IMR-90 (cell line): ENCODE measurements around the gene GSN. TPM values are rescaled to one million over a fixed set of nuclear protein-coding genes. Genes with fewer than 3 reads are reported as not detected.

ENCODE experiments used
- ATAC-seq: fragments of 200-7000 bp; cut with Tn5 transposase; 2 replicates; pipeline ENCODE4 v1.9.1; 2020; ENCODE audit warnings: low read depth, mild to moderate bottlenecking, moderate library complexity
- BruUV-seq: library from RNA; stranded (reverse); fragments of 400-500 nt; replicated peaks from 2 replicates; lab custom pipeline; 2021; lab: Mats Ljungman, UMichigan
- CTCF ChIA-PET: fragments of 300-600 bp; formaldehyde crosslinking; extraction: SDS; loops from one replicate; lab custom pipeline; 2021; ENCODE audit warnings: antibody characterized with exemption; lab: Yijun Ruan, JAX
- POLR2A ChIA-PET: fragments of 300-600 bp; sonication (Branson Sonifier 250); formaldehyde crosslinking; loops from one replicate; lab custom pipeline; 2022; ENCODE audit warnings: antibody characterized with exemption; ENCODE audit not compliant: unreplicated experiment; lab: Charles Lee
- DNase-seq: peaks from one replicate; pipeline ENCODE4 v3.0.0; 2013
- H2AFZ ChIP-seq: replicated peaks from 2 replicates; pipeline ENCODE3; 2013; ENCODE audit warnings: low read length, mild to moderate bottlenecking; ENCODE audit not compliant: poor library complexity
- H2AK5ac ChIP-seq: 2 replicates; pipeline ENCODE4 v1.6.1; 2013; ENCODE audit warnings: low read depth, low read length, inconsistent platforms
- H2AK9ac ChIP-seq: replicated peaks from 2 replicates; pipeline ENCODE3; 2013; ENCODE audit warnings: mild to moderate bottlenecking, low read depth, low read length, moderate library complexity; ENCODE audit not compliant: poor library complexity
- H2BK120ac ChIP-seq: 2 replicates; pipeline ENCODE4 v1.6.1; 2013; ENCODE audit warnings: low read depth, low read length, inconsistent platforms
- H2BK15ac ChIP-seq: 3 replicates; pipeline ENCODE4 v1.6.1; 2013; ENCODE audit warnings: low read depth, low read length, inconsistent platforms
- H2BK20ac ChIP-seq: 2 replicates; pipeline ENCODE4 v1.6.1; 2013; ENCODE audit warnings: low read depth, mild to moderate bottlenecking, inconsistent platforms, low read length, moderate library complexity
- H2BK5ac ChIP-seq: 2 replicates; pipeline ENCODE4 v1.6.1; 2013; ENCODE audit warnings: mild to moderate bottlenecking, low read depth, low read length, inconsistent platforms; ENCODE audit not compliant: poor library complexity, severe bottlenecking
- H3K14ac ChIP-seq: replicated peaks from 2 replicates; pipeline ENCODE4 v1.6.1; 2013; ENCODE audit warnings: low read depth, low read length, inconsistent platforms
- H3K18ac ChIP-seq: 2 replicates; pipeline ENCODE4 v1.6.1; 2013; ENCODE audit warnings: low read depth, low read length, control low read depth
- H3K23ac ChIP-seq: 2 replicates; pipeline ENCODE4 v1.6.1; 2013; ENCODE audit warnings: low read depth, low read length, inconsistent platforms
- H3K27ac ChIP-seq: 2 replicates; pipeline ENCODE4 v1.5.1; 2013; ENCODE audit warnings: mild to moderate bottlenecking, control low read depth, low read length; ENCODE audit not compliant: insufficient read depth
- H3K27me3 ChIP-seq: 2 replicates; pipeline ENCODE4 v1.6.1; 2013; ENCODE audit warnings: low read length; ENCODE audit not compliant: control insufficient read depth, insufficient read depth
- H3K36me3 ChIP-seq: 2 replicates; pipeline ENCODE4 v1.6.1; 2013; ENCODE audit warnings: low read length, mixed read lengths; ENCODE audit not compliant: control insufficient read depth, insufficient read depth
- H3K4ac ChIP-seq: 2 replicates; pipeline ENCODE4 v1.6.1; 2013; ENCODE audit warnings: low read depth, low read length, inconsistent platforms
- H3K4me1 ChIP-seq: 2 replicates; pipeline ENCODE4 v1.6.1; 2013; ENCODE audit warnings: low read length, mixed read lengths; ENCODE audit not compliant: control insufficient read depth, insufficient read depth
- H3K4me2 ChIP-seq: 2 replicates; pipeline ENCODE4 v1.6.1; 2013; ENCODE audit warnings: low read depth, mild to moderate bottlenecking, control low read depth, low read length, moderate library complexity
- H3K4me3 ChIP-seq: 2 replicates; pipeline ENCODE4 v1.5.1; 2013; ENCODE audit warnings: low read depth, mild to moderate bottlenecking, control low read depth, low read length, moderate library complexity; ENCODE audit not compliant: insufficient read depth
- H3K56ac ChIP-seq: 2 replicates; pipeline ENCODE4 v1.6.1; 2013; ENCODE audit warnings: low read length, inconsistent platforms; ENCODE audit not compliant: insufficient read depth; ENCODE audit errors: extremely low read depth
- H3K79me1 ChIP-seq, 2 experiments: 2 replicates each; pipeline ENCODE4 v1.6.1; 2013; ENCODE audit warnings: low read length in 2 of 2, inconsistent platforms in 1 of 2, low read depth in 1 of 2
- H3K9ac ChIP-seq: 2 replicates; pipeline ENCODE4 v1.6.1; 2013; ENCODE audit warnings: low read depth, low read length, control low read depth
- H3K9me1 ChIP-seq: 2 replicates; pipeline ENCODE4 v1.6.1; 2013; ENCODE audit warnings: low read length, inconsistent platforms; ENCODE audit not compliant: insufficient read depth
- H3K9me3 ChIP-seq: 2 replicates; pipeline ENCODE4 v1.6.1; 2013; ENCODE audit warnings: low read length; ENCODE audit not compliant: control insufficient read depth, insufficient read depth
- H4K20me1 ChIP-seq: 2 replicates; pipeline ENCODE4 v1.6.1; 2013; ENCODE audit warnings: low read length, inconsistent platforms; ENCODE audit not compliant: insufficient read depth
- H4K5ac ChIP-seq: 2 replicates; pipeline ENCODE4 v1.6.1; 2013; ENCODE audit warnings: mild to moderate bottlenecking, low read depth, low read length, control low read depth
- H4K8ac ChIP-seq, 2 experiments: 2 replicates each; pipeline ENCODE4 v1.6.1; 2013; ENCODE audit warnings: low read depth in 2 of 2, low read length in 2 of 2, control low read depth in 1 of 2, inconsistent platforms in 1 of 2
- H4K91ac ChIP-seq: 2 replicates; pipeline ENCODE4 v1.6.1; 2013; ENCODE audit warnings: low read depth, low read length, inconsistent platforms; ENCODE audit not compliant: insufficient read depth
- CEBPB ChIP-seq: IDR thresholded peaks from 2 replicates; pipeline ENCODE4 v1.6.1; 2012; ENCODE audit warnings: low read depth, low read length, improper control_type of control experiment
- FOS ChIP-seq: fragments of 150-350 bp; IDR thresholded peaks from 2 replicates; pipeline ENCODE4 v1.6.1; 2016; ENCODE audit warnings: low read depth, low read length
- MAFK ChIP-seq: IDR thresholded peaks from 2 replicates; pipeline ENCODE4 v1.6.1; 2012; ENCODE audit warnings: low read depth, low read length, improper control_type of control experiment
- POLR2A ChIP-seq: IDR thresholded peaks from 2 replicates; pipeline ENCODE4 v1.6.1; 2012; ENCODE audit warnings: mild to moderate bottlenecking, low read depth, low read length
- RAD21 ChIP-seq: IDR thresholded peaks from 2 replicates; pipeline ENCODE4 v1.6.1; 2012; ENCODE audit warnings: low read length, improper control_type of control experiment
- WGBS, 2 experiments: methylation state at CpG; one replicate each; pipeline versions ENCODE4 v1.1.5 to v1.1.7; 2013; ENCODE audit warnings: missing lambda C conversion rate in 2 of 2; ENCODE audit not compliant: insufficient read length in 1 of 2; ENCODE audit errors: extremely low coverage in 2 of 2; 5-methylcytosine and 5-hydroxymethylcytosine counted together
- dilution Hi-C: fragments of 300-500 bp; cut with HindIII; formaldehyde crosslinking; loops from one replicate; pipeline ENCODE4 v1.14.3; 2018; ENCODE audit warnings: low sequenced_read_pairs; ENCODE audit not compliant: unreplicated experiment
- in situ Hi-C: fragments of 300-500 bp; cut with MboI; formaldehyde crosslinking; loops from 3 replicates; pipeline ENCODE4 v1.14.3; 2019; ENCODE audit warnings: low sequenced_read_pairs, inconsistent platforms, mixed read lengths
- intact Hi-C: fragments of 100-400 bp; cut with micrococcal nuclease; formaldehyde crosslinking; loops from 2 replicates; pipeline ENCODE4 v1.10.0; 2022
- polyA plus RNA-seq, 3 experiments: library from polyadenylated mRNA; depleted of rRNA; stranded (reverse); fragments of >200 nt; gene quantifications; 2 replicates each; pipeline ENCODE4 v1.2.3, GENCODE V29; 2012; ENCODE audit warnings: low replicate concordance in 1 of 3
- total RNA-seq: library from RNA; depleted of rRNA; stranded (reverse); fragments of >200 nt; gene quantifications from 2 replicates; pipeline ENCODE4 v1.2.3, GENCODE V29; 2012

Gene GSN
- total and polyA plus RNA-seq, 2 of the 4 experiments (the other 2 are of a cell fraction), result 495 to 547 TPM

DNA sequence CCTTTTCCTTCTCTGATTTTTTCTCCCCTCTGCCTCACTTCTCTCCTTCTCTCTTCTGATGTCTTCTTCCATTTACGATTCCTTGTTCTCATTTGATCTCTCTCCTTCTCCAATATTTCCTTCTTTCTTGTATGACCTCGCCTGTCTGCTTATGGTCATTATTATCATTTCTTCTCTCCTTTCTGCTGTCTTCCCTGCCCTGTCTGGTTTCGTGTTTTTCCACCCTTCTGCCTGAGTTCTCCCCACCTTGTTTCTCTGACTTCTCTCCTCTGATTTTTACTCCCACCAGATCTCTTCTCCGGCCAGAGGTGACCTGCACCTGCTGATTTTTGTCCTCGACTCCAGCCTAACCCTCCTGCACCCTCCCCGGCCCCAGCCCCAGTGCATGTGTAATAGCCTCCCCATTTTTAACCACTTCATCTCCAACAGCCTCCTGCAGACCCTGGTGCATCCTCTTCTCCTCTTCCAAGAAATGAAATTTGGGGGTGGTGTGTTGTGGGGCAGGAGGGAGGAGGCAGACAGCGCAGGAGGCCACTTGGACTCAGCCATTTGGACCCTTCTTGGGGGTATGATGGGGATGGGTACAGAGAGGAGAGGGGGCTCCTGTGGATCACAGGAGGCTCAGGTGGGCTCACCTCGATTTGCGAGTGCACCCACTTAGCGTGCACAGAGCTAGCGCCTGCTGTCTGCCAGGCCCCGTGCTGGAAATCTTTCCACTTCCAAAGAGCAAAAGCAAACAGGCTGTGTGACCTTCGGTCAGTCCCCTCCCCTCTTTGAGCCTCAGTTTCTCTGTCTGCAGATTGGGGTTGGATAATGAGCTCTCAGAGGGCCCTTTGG lies 32.5 kb downstream of the GSN start:
- 61% methylated on average over 6 of the region's 13 CpGs; no CpG with 5 or more reads in 1 of the 2 experiments for WGBS, 2 experiments
- no peak overlapping the region for H3K18ac ChIP-seq
- in situ Hi-C loops (no loop called here), intact Hi-C loops (no loop called here), dilution Hi-C loops (no loop called here)
- H3K4me1 ChIP-seq, result peaks cover 15% of the 10 kb centered on the region; the same call in 1 of the 2 replicates
- H2AK9ac ChIP-seq, result no peak overlapping the region
- no peak overlapping the region for H3K56ac ChIP-seq
- H3K4me2 ChIP-seq, result peak overlapping the region; percentile 67
- H3K27me3 ChIP-seq, result no peaks in the 10 kb centered on the region
- H3K79me1 ChIP-seq, result peaks cover 36 to 77% of the 10 kb centered on the region in 2 experiments
- peak overlapping the region; percentile 38; the same call in 1 of the 2 replicates for H3K4ac ChIP-seq
- peaks cover 21% of the 10 kb centered on the region; the same call in 1 of the 2 replicates for H4K20me1 ChIP-seq
- BruUV-seq, result no TSS peak
- no peak overlapping the region for H2BK15ac ChIP-seq
- H3K14ac ChIP-seq, result peak overlapping the region; percentile 71; the same call in 1 of the 2 replicates
- H4K5ac ChIP-seq, result no peak overlapping the region
- H2BK20ac ChIP-seq, result no peak overlapping the region
- no peak overlapping the region; the same call in 1 of the 2 replicates for H4K91ac ChIP-seq
- peaks cover 22% of the 10 kb centered on the region; the same call in 1 of the 2 replicates for H3K9me1 ChIP-seq
- 0 out of 2 replicates have a peak overlapping the region, but pooled peaks have one; percentile 18 for H2AK5ac ChIP-seq
- H4K8ac ChIP-seq, result peak overlapping the region in 1 of 2 experiments; percentile 42; a peak in 1 of 4 replicates
- DNase-seq (no peak), ATAC-seq (no peak)
- H3K36me3 ChIP-seq, result peaks cover 48% of the 10 kb centered on the region
- no peak overlapping the region for H3K4me3 ChIP-seq
- no peak for TF ChIP-seq POLR2A
- TF ChIP-seq CEBPB, result no peak
- no peak for TF ChIP-seq RAD21
- TF ChIP-seq MAFK, result no peak
- no peak for TF ChIP-seq FOS
- ChIA-PET POLR2A (no interaction called here), CTCF (interaction anchor here (0.7 kb wide), 1 partner anchor 19 kb away, joined by 3 read pairs; no protein-coding TSS in a partner anchor)
- H3K23ac ChIP-seq, result peak overlapping the region; percentile 83; the same call in 1 of the 2 replicates
- no peak overlapping the region for H2AFZ ChIP-seq
- no peaks in the 10 kb centered on the region for H3K9me3 ChIP-seq
- H2BK120ac ChIP-seq, result no peak overlapping the region; the same call in 1 of the 2 replicates
- H2BK5ac ChIP-seq, result no peak overlapping the region
- H3K9ac ChIP-seq, result peak overlapping the region; percentile 50
- no peak overlapping the region for H3K27ac ChIP-seq
